ENCODE data around the gene FBXW8.
"Not testable (repeated sequence)": the region's sequence is repeated elsewhere in the genome, so short reads cannot be mapped to it uniquely, and the experiment has no call there.

FBXW8 gene

DNA sequence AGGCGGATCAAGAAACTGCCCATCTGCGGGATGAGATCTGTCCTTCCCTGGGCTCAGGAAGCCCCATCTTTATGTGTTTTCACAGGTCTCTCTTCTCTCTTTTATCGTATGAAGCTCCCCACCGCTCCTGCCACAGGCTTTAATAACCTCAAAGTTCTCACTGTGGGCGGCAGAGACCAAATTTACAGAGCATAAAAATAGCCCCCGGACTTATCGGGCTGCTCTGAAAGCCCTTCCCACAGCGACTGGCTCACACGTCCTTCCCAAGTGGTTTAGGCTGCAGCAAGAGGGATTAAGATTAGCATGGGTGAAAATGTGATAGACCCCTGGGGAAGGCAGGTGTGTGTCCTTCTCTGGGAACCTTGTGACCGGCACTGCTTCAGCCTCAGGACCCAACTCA is 140.6 kb downstream of the FBXW8 start:
- no peak for DNase-seq (ENCODE audit: extremely low read depth, low read depth)
- TF ChIP-seq, protein P1, sequence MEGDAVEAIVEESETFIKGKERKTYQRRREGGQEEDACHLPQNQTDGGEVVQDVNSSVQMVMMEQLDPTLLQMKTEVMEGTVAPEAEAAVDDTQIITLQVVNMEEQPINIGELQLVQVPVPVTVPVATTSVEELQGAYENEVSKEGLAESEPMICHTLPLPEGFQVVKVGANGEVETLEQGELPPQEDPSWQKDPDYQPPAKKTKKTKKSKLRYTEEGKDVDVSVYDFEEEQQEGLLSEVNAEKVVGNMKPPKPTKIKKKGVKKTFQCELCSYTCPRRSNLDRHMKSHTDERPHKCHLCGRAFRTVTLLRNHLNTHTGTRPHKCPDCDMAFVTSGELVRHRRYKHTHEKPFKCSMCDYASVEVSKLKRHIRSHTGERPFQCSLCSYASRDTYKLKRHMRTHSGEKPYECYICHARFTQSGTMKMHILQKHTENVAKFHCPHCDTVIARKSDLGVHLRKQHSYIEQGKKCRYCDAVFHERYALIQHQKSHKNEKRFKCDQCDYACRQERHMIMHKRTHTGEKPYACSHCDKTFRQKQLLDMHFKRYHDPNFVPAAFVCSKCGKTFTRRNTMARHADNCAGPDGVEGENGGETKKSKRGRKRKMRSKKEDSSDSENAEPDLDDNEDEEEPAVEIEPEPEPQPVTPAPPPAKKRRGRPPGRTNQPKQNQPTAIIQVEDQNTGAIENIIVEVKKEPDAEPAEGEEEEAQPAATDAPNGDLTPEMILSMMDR (IDR thresholded peaks at IDR 0.05; ENCODE audit: low read depth, low read length) = no peak

DNA sequence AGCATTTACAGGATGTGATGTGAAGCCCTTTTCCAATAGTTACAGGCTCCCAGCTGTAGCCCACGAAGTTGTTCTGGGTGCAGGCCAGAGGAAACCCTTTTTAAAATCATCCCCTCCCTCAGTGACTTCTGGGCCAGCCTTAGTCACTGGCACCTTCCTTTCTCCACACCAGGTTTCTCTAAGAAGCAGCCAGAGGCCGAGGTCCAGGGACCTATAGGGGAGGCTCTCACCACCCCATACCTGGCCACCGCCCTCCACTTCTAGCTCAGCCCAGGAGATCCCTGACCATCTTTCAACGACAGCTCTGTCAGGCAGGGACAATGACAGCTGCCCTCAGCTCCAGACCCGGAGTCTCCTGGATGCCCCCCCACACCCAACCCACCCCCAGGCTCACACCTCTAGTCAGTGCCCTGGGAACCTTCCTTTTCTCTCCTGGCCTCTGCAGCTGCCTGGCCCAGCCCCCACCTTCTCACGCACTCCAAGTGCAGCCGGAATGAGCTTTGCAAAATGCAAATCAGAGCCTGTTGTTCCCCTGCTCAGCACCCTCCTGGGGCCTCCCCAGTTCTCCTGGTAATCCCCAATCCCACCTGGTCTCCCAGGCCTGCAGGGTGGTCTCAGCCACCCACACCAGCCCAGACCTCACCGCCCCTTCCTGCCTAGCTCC is 141.8 kb downstream of the FBXW8 start:
- no peak for DNase-seq (ENCODE audit: extremely low read depth, low read depth)
- TF ChIP-seq, protein P1 (IDR thresholded peaks at IDR 0.05; ENCODE audit: low read depth, low read length) = no peak

DNA sequence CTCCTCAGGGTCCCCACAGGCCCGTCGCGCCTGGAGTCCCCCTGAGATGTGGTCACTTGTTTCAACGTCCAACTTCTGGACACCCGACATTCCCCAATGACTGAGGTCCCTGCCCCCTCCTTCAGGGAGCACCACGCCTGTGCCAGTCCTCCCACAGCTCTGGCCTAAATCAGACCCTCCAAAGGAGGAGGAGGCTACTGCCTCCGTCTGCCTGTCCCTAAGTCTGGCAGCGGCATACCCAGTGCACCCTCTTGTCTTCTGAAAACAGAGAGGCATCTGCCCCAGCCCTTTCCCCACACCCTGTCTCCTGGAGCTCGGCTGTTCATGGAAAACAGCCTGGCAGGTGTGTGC is 142.3 kb downstream of the FBXW8 start:
- TF ChIP-seq, protein P1 (IDR thresholded peaks at IDR 0.05; ENCODE audit: low read depth, low read length) = no peak
- no peak for DNase-seq (ENCODE audit: extremely low read depth, low read depth)

DNA sequence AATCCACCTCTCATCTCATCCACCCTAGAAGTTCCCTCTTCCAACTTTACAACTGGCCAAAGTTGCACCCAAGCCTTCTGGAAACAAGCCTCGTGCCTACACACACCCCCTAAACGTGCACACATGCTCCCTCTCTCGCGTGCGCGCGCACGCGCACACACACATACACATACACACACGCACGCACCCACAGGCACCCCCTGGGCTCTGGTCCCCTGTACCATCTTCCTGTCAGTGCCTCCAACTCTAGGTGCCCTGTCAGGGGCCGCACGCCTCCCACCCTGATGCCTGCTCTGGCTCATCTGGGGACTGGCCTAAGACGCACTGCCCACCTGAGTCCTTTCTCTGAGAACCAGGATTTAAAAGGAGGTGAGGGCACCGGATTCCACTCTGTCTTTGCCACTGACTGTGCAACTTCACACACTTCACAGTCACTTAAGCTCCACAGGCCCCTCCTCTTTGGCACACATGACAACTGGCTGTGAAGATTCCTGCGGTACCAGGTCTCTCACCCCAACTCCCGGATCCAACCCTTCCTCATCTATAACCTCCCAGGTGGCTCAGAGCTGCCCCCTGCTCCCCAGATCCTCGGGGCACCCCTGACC is 142.9 kb downstream of the FBXW8 start:
- no peak for DNase-seq (ENCODE audit: extremely low read depth, low read depth)
- TF ChIP-seq, protein P1 (IDR thresholded peaks at IDR 0.05; ENCODE audit: low read depth, low read length) = no peak

DNA sequence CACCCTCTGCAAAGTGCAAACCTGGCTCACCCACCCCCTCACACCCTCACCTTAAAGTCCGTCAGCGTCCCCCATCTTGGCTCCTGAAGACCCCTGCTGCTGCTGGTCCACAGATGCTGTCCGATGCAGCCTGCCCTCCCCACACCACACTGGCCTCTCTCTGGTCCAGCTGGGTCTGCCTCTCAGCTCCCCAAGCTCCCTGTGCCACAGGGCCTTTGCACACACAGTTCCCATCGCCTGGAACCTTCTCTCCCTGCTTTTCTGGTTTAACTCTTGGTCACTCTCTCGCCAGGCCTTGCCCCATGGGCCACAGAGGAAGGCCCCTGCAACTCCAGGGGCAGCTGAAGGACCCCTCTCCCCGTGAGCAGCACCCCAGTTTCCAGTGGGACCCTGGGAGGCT is 143.5 kb downstream of the FBXW8 start:
- TF ChIP-seq, protein P1 (IDR thresholded peaks at IDR 0.05; ENCODE audit: low read depth, low read length) = no peak
- DNase-seq (ENCODE audit: extremely low read depth, low read depth) = no peak

DNA sequence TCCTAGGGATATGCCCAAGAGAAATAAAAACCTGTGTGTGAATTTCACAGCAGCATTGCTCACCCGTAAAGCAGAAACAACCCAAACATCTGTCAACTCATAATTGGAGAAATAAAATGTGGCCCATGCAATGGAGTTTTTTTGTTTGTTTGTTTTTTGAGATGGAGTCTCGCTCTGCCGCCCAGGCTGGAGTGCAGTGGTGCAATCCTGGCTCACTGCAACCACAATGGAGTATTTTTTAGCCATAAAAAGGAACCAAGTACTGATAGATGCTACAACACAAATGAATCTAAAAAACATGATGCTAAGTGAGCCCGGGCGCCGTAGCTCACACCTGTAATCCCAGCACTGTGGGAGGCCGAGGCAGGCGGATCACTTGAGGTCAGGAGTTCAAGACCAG is 146.9 kb downstream of the FBXW8 start:
- DNase-seq (ENCODE audit: extremely low read depth, low read depth) = not testable (repeated sequence)

DNA sequence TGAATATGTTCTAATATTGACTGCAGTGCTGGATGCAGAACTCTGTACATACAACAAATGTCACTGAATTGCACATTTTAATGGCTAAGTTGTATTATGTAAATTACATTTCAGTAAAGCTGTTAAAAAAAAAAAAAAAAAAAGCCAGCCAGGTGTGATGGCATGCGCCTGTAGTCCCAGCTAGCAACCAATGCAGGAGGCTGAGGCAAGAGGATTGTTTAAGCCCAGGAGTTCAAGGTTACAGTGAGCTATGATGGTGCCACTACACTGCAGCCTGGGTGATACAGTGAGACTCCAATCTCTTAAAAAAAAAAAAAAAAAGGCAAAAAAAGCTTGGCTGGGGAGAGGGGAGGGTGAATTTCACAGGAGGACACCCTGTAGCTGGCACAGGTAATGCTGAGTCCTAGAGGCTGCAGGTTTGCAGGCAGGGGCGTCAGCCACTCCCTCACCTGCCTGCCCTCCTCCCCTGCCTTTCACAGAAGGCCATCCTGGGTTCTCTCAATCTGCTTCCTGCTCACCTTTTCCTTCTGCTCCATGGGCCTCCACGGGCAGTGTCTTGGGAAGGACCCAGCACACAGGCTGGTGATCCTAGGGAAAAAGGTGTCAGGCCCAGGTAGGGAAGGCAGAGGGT is 147.8 kb downstream of the FBXW8 start:
- no peak for DNase-seq (ENCODE audit: extremely low read depth, low read depth)
- TF ChIP-seq, protein P1 (IDR thresholded peaks at IDR 0.05; ENCODE audit: low read depth, low read length) = no peak
